GM06990 (cell line): Measurements from ENCODE around the gene CCDC63.

Source experiments
- DNase-seq: peaks from one replicate; pipeline ENCODE4 v3.0.0-alpha.2; 2011; ENCODE audit not compliant: insufficient read length; ENCODE audit errors: extremely low read depth
- H3K27me3 ChIP-seq: replicated peaks from 2 replicates; pipeline ENCODE4 v1.6.0; 2011; ENCODE audit warnings: low read length; ENCODE audit not compliant: control insufficient read depth, insufficient read depth
- H3K36me3 ChIP-seq: 2 replicates; pipeline ENCODE4 v1.5.1; 2011; ENCODE audit warnings: low read length; ENCODE audit not compliant: control insufficient read depth, insufficient read depth
- H3K4me3 ChIP-seq: replicated peaks from 2 replicates; pipeline ENCODE4 v1.5.1; 2011; ENCODE audit warnings: low read depth, mild to moderate bottlenecking, control low read depth, low read length
- CTCF ChIP-seq: IDR thresholded peaks from 2 replicates; pipeline ENCODE4 v1.5.1; 2011; ENCODE audit warnings: low read length, control low read depth, mild to moderate bottlenecking, inconsistent platforms; ENCODE audit not compliant: insufficient read depth, poor library complexity, severe bottlenecking

The CCDC63 gene

GRCh38 chr12:110917961-110918360, 71.2 kb downstream of the CCDC63 start:
- no peak for TF ChIP-seq CTCF
- DNase-seq: no peak
- no peaks in the 10 kb centered on the region for H3K27me3 ChIP-seq
- no peak overlapping the region for H3K4me3 ChIP-seq
- H3K36me3 ChIP-seq: no peaks in the 10 kb centered on the region

- Histone ChIP-seq H3K4me3 (no peak overlapping the region), H3K36me3 (no peaks in the 10 kb centered on the region), H3K27me3 (no peaks in the 10 kb centered on the region)
- no peak for DNase-seq
- TF ChIP-seq CTCF: no peak
Observed at GRCh38 chr12:110919720-110920119, 72.9 kb downstream of the CCDC63 start.

- Histone ChIP-seq H3K4me3 (no peak within 1 kb of the TSS), H3K36me3 (no peaks in the 10 kb centered on the region), H3K27me3 (no peaks in the 10 kb centered on the region)
- TF ChIP-seq CTCF: no peak
- no peak for DNase-seq
Observed at GRCh38 chr12:110920324-110920910, 73.6 kb downstream of the CCDC63 start, which contains the start of gene MYL2. Gene MYL2, minus strand, starts transcription at chr12:110920579. Its CDS starts 50 bp downstream, at chr12:110920529.

GRCh38 chr12:110921262-110921661, 74.5 kb downstream of the CCDC63 start:
- TF ChIP-seq CTCF: no peak
- DNase-seq: no peak
- H3K36me3 ChIP-seq: no peaks in the 10 kb centered on the region
- no peak overlapping the region for H3K4me3 ChIP-seq
- no peaks in the 10 kb centered on the region for H3K27me3 ChIP-seq

- H3K4me3 ChIP-seq: no peak overlapping the region
- DNase-seq: no peak
- no peak for TF ChIP-seq CTCF
- H3K36me3 ChIP-seq: no peaks in the 10 kb centered on the region
- no peaks in the 10 kb centered on the region for H3K27me3 ChIP-seq
Observed at GRCh38 chr12:110922652-110923051, 75.9 kb downstream of the CCDC63 start.

- DNase-seq: no peak
- Histone ChIP-seq H3K36me3 (no peaks in the 10 kb centered on the region), H3K27me3 (no peaks in the 10 kb centered on the region), H3K4me3 (no peak overlapping the region)
- TF ChIP-seq CTCF: no peak
Observed at GRCh38 chr12:110923192-110923591, 76.4 kb downstream of the CCDC63 start.
